Neural crest cell (in vitro differentiated cells): Measurements from ENCODE around the gene SLC15A2. TPM values are rescaled to one million over a fixed set of nuclear protein-coding genes. Genes with fewer than 3 reads are reported as not detected.

Experiments used
- DNase-seq: peaks from one replicate; pipeline ENCODE4 v3.0.0; 2021; ENCODE audit warnings: low read depth, mixed read lengths, low spot score
- H3K27ac Mint-ChIP-seq: one replicate; pipeline ENCODE4 v1.8.0; 2021; ENCODE audit warnings: mild to moderate bottlenecking, mixed read lengths; ENCODE audit not compliant: unreplicated experiment
- H3K27me3 Mint-ChIP-seq: 2 replicates; pipeline ENCODE4 v1.8.0; 2021; ENCODE audit warnings: low read depth, mild to moderate bottlenecking, mixed read lengths
- H3K36me3 Mint-ChIP-seq: 2 replicates; pipeline ENCODE4 v1.8.0; 2021; ENCODE audit warnings: low read depth, mild to moderate bottlenecking, mixed read lengths
- H3K4me1 Mint-ChIP-seq: 2 replicates; pipeline ENCODE4 v1.8.0; 2021; ENCODE audit warnings: mixed read lengths
- H3K4me3 Mint-ChIP-seq: one replicate; pipeline ENCODE4 v1.8.0; 2021; ENCODE audit warnings: mild to moderate bottlenecking, mixed read lengths
- H3K9me3 Mint-ChIP-seq: 2 replicates; pipeline ENCODE4 v1.8.0; 2021; ENCODE audit warnings: mixed read lengths
- total RNA-seq: library from RNA; stranded (reverse); gene quantifications from 2 replicates; pipeline ENCODE4 v1.2.1, GENCODE V29; 2021
- TF ChIP-seq, protein P1 (sequence below): fragments of 200-600 bp; sonication (generic); conservative IDR thresholded peaks from 2 replicates; pipeline ENCODE4 v1.5.0; 2021; ENCODE audit warnings: antibody characterized with exemption, mild to moderate bottlenecking

Gene SLC15A2
- total RNA-seq, 1 donor from 2014 or later = 1.4 TPM

DNA sequence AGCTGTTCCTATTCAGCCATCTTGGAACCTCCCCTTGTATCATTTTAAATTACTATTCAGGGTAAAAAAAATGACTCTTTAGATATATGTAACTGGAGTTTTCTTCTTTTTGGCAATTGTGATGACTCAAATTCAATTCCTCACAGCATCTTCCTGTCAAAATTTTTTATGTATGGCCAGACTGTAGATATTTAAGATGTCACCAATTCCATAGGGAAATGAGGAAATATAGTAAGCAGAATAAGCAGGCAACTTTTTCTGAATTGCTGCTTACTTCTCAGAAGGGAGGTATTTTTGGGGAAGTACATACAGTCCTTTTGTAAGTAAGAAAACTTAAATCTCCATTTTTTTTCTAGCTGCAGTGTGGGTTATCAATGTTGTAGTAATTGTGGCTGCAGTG is 30.4 kb upstream of the SLC15A2 start:
- Mint-ChIP-seq H3K27me3 (no peaks in the 10 kb centered on the region), H3K36me3 (peaks cover 14% of the 10 kb centered on the region), H3K4me1 (no peaks in the 10 kb centered on the region), H3K9me3 (peaks cover 9% of the 10 kb centered on the region), H3K27ac (no peak overlapping the region), H3K4me3 (no peak overlapping the region)
- no peak for DNase-seq
- TF ChIP-seq, protein P1, sequence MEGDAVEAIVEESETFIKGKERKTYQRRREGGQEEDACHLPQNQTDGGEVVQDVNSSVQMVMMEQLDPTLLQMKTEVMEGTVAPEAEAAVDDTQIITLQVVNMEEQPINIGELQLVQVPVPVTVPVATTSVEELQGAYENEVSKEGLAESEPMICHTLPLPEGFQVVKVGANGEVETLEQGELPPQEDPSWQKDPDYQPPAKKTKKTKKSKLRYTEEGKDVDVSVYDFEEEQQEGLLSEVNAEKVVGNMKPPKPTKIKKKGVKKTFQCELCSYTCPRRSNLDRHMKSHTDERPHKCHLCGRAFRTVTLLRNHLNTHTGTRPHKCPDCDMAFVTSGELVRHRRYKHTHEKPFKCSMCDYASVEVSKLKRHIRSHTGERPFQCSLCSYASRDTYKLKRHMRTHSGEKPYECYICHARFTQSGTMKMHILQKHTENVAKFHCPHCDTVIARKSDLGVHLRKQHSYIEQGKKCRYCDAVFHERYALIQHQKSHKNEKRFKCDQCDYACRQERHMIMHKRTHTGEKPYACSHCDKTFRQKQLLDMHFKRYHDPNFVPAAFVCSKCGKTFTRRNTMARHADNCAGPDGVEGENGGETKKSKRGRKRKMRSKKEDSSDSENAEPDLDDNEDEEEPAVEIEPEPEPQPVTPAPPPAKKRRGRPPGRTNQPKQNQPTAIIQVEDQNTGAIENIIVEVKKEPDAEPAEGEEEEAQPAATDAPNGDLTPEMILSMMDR = no peak

- Mint-ChIP-seq H3K4me1 (no peaks in the 10 kb centered on the region), H3K36me3 (peaks cover 6% of the 10 kb centered on the region), H3K27me3 (no peaks in the 10 kb centered on the region), H3K27ac (no peak overlapping the region), H3K9me3 (peaks cover 3% of the 10 kb centered on the region), H3K4me3 (no peak overlapping the region)
- DNase-seq = no peak
- TF ChIP-seq, protein P1 = no peak
These were observed 24.5 kb upstream of the SLC15A2 start for GRCh38 chr3:121869736-121870135.

GRCh38 chr3:121870717-121871116 is 23.5 kb upstream of the SLC15A2 start:
- Mint-ChIP-seq H3K27me3 (no peaks in the 10 kb centered on the region), H3K4me1 (no peaks in the 10 kb centered on the region), H3K4me3 (no peak overlapping the region), H3K36me3 (peaks cover 6% of the 10 kb centered on the region), H3K9me3 (peaks cover 3% of the 10 kb centered on the region), H3K27ac (no peak overlapping the region)
- TF ChIP-seq, protein P1 = no peak
- no peak for DNase-seq

- Mint-ChIP-seq H3K4me1 (no peaks in the 10 kb centered on the region), H3K4me3 (no peak overlapping the region), H3K27me3 (no peaks in the 10 kb centered on the region), H3K27ac (no peak overlapping the region), H3K36me3 (peaks cover 3% of the 10 kb centered on the region), H3K9me3 (no peaks in the 10 kb centered on the region)
- no peak for DNase-seq
- TF ChIP-seq, protein P1 = no peak
These were observed 22.8 kb upstream of the SLC15A2 start for GRCh38 chr3:121871430-121871829.

GRCh38 chr3:121878411-121878810 is 15.8 kb upstream of the SLC15A2 start:
- no peak overlapping the region for H3K27ac Mint-ChIP-seq
- DNase-seq = no peak
- TF ChIP-seq, protein P1 = no peak
- H3K36me3 Mint-ChIP-seq = no peaks in the 10 kb centered on the region
- H3K4me3 Mint-ChIP-seq = no peak overlapping the region
- no peaks in the 10 kb centered on the region for H3K9me3 Mint-ChIP-seq
- no peaks in the 10 kb centered on the region for H3K27me3 Mint-ChIP-seq
- no peaks in the 10 kb centered on the region for H3K4me1 Mint-ChIP-seq

GRCh38 chr3:121883507-121883906 is 10.7 kb upstream of the SLC15A2 start:
- Mint-ChIP-seq H3K27me3 (no peaks in the 10 kb centered on the region), H3K27ac (no peak overlapping the region), H3K36me3 (no peaks in the 10 kb centered on the region), H3K4me1 (no peaks in the 10 kb centered on the region), H3K9me3 (no peaks in the 10 kb centered on the region), H3K4me3 (no peak overlapping the region)
- DNase-seq = no peak
- TF ChIP-seq, protein P1 = peak; percentile 62
